Pons (tissue), 1 donor: ENCODE data around the gene NAPSA.

ENCODE experiments used
- DNase-seq: peaks from one replicate; pipeline ENCODE4 v3.0.0-alpha.2; 2016; ENCODE audit warnings: low spot score

Gene NAPSA

GRCh38 chr19:50314724-50315708, 50.4 kb downstream of the NAPSA start:
- no peak for DNase-seq

- DNase-seq = no peak
Measured at GRCh38 chr19:50313812-50314536, 51.5 kb downstream of the NAPSA start.

GRCh38 chr19:50312967-50313811, 52.2 kb downstream of the NAPSA start:
- DNase-seq = no peak

GRCh38 chr19:50311723-50312635, 53.5 kb downstream of the NAPSA start:
- no peak for DNase-seq

- DNase-seq = no peak
Measured at GRCh38 chr19:50310759-50311465, 54.5 kb downstream of the NAPSA start.

- no peak for DNase-seq
Measured at GRCh38 chr19:50309396-50310125, 55.9 kb downstream of the NAPSA start.

- DNase-seq = no peak
Measured at GRCh38 chr19:50308991-50309390, 56.4 kb downstream of the NAPSA start.
